HepG2 (cell line): ENCODE results near the gene RIPK3. TPM values are rescaled to one million over a fixed set of nuclear protein-coding genes. Genes with fewer than 3 reads are reported as not detected.

Experiments used
- ARNT ChIP-seq: fragments of 450-650 bp; IDR thresholded peaks from 2 replicates; pipeline ENCODE4 v1.6.1; 2017
- CBFB ChIP-seq: sonication (generic); formaldehyde crosslinking; IDR thresholded peaks from 2 replicates; pipeline ENCODE4 v1.4.0; 2020; ENCODE audit warnings: missing genetic modification reagents
- FOXJ3 ChIP-seq: sonication (generic); formaldehyde crosslinking; IDR thresholded peaks from 2 replicates; pipeline ENCODE4 v1.4.0; 2020; ENCODE audit warnings: missing genetic modification reagents, mild to moderate bottlenecking, borderline replicate concordance
- KAT8 ChIP-seq: IDR thresholded peaks from 2 replicates; pipeline ENCODE4 v1.6.1; 2016; ENCODE audit warnings: missing genetic modification reagents, missing compliant biosample characterization
- MYNN ChIP-seq: sonication (generic); formaldehyde crosslinking; IDR thresholded peaks from 2 replicates; pipeline ENCODE4 v1.4.0; 2020; ENCODE audit warnings: mild to moderate bottlenecking, low read depth, missing genetic modification reagents
- THAP11 ChIP-seq: IDR thresholded peaks from 2 replicates; pipeline ENCODE4 v1.6.1; 2016; ENCODE audit warnings: missing biosample characterization, missing genetic modification reagents
- XBP1 ChIP-seq: sonication (generic); formaldehyde crosslinking; IDR thresholded peaks from 2 replicates; pipeline ENCODE4 v1.5.0; 2020; ENCODE audit warnings: missing genetic modification reagents
- ZFP82 ChIP-seq: sonication (generic); formaldehyde crosslinking; IDR thresholded peaks from 2 replicates; pipeline ENCODE4 v1.5.1; 2020; ENCODE audit warnings: mild to moderate bottlenecking, missing genetic modification reagents, borderline replicate concordance
- ZNF558 ChIP-seq: sonication (generic); formaldehyde crosslinking; IDR thresholded peaks from 2 replicates; pipeline ENCODE4 v1.9.0; 2022; ENCODE audit warnings: mild to moderate bottlenecking, missing genetic modification reagents, borderline replicate concordance
- ZNF589 ChIP-seq: sonication (generic); formaldehyde crosslinking; conservative IDR thresholded peaks from 2 replicates; pipeline ENCODE4 v1.8.0; 2022; ENCODE audit warnings: mild to moderate bottlenecking, moderate library complexity, missing genetic modification reagents
- ZNF704 ChIP-seq: sonication (generic); formaldehyde crosslinking; IDR thresholded peaks from 2 replicates; pipeline ENCODE4 v1.8.1; 2023; ENCODE audit warnings: mild to moderate bottlenecking, inconsistent platforms, moderate library complexity, missing genetic modification reagents, borderline replicate concordance
- ZSCAN12 ChIP-seq: sonication (generic); formaldehyde crosslinking; IDR thresholded peaks from 2 replicates; pipeline ENCODE4 v1.9.0; 2021; ENCODE audit warnings: mild to moderate bottlenecking, missing genetic modification reagents
- polyA plus RNA-seq, 8 experiments: library from polyadenylated mRNA; depleted of rRNA in 3 of 8; stranded (reverse) in 7 of 8; unstranded in 1 of 8; fragments of >200 nt; fragmentation: Illumina TruSeq in 4 of 8; extraction: Trizol in 4 of 8; gene quantifications; 2 replicates each; pipeline versions ENCODE4 v1.2.1 to v1.2.3, GENCODE V29; 2011 to 2016; ENCODE audit warnings: low read depth in 4 of 8, missing spikeins in 1 of 8, mixed read lengths in 1 of 8; ENCODE audit not compliant: insufficient read depth in 1 of 8
- total RNA-seq, 5 experiments: library from RNA; depleted of rRNA; stranded (reverse); fragments of >200 nt; fragmentation: Illumina TruSeq; extraction: Trizol; gene quantifications; 2 replicates each; pipeline ENCODE4 v1.2.3, GENCODE V29; 2016; ENCODE audit warnings: low read depth in 1 of 5
- TF ChIP-seq, protein P1 (sequence below): sonication (generic); formaldehyde crosslinking; IDR thresholded peaks from 2 replicates; pipeline ENCODE4 v1.4.0; 2020; ENCODE audit warnings: missing genetic modification reagents
- TF ChIP-seq, protein P2 (sequence below): sonication (generic); formaldehyde crosslinking; IDR thresholded peaks from 2 replicates; pipeline ENCODE4 v1.8.0; 2022; ENCODE audit warnings: missing genetic modification reagents, mild to moderate bottlenecking, borderline replicate concordance
- TF ChIP-seq, protein P3 (sequence below): sonication (generic); formaldehyde crosslinking; IDR thresholded peaks from 2 replicates; pipeline ENCODE4 v1.5.0; 2020; ENCODE audit warnings: missing genetic modification reagents
- TF ChIP-seq, protein P4 (sequence below): sonication (generic); formaldehyde crosslinking; IDR thresholded peaks from 2 replicates; pipeline ENCODE4 v1.9.0; 2021; ENCODE audit warnings: missing genetic modification reagents, mild to moderate bottlenecking, borderline replicate concordance

Gene RIPK3
- total and polyA plus RNA-seq, 2 of the 13 experiments (the other 11 are each of a cell fraction or from before 2014, with no cell fraction given): not detected

GRCh38 chr14:24315807-24316596, 23.8 kb downstream of the RIPK3 start (continued):
- peak; percentile 95; the same call in 1 of the 2 replicates for TF ChIP-seq ZNF558 (CRISPR knock-in tag)
- peak; percentile 86; the same call in 1 of the 2 replicates for TF ChIP-seq CBFB (CRISPR knock-in tag)
- TF ChIP-seq THAP11: peak; percentile 85
- TF ChIP-seq KAT8 (CRISPR knock-in tag): peak; percentile 95
- TF ChIP-seq MYNN (CRISPR knock-in tag): peak; percentile 83
- TF ChIP-seq FOXJ3 (CRISPR knock-in tag): peak; percentile 75; the same call in 1 of the 2 replicates
- TF ChIP-seq ZFP82 (CRISPR knock-in tag): no peak
- no peak for TF ChIP-seq ARNT
- TF ChIP-seq ZNF589 (CRISPR knock-in tag): no peak
- TF ChIP-seq, protein P1, sequence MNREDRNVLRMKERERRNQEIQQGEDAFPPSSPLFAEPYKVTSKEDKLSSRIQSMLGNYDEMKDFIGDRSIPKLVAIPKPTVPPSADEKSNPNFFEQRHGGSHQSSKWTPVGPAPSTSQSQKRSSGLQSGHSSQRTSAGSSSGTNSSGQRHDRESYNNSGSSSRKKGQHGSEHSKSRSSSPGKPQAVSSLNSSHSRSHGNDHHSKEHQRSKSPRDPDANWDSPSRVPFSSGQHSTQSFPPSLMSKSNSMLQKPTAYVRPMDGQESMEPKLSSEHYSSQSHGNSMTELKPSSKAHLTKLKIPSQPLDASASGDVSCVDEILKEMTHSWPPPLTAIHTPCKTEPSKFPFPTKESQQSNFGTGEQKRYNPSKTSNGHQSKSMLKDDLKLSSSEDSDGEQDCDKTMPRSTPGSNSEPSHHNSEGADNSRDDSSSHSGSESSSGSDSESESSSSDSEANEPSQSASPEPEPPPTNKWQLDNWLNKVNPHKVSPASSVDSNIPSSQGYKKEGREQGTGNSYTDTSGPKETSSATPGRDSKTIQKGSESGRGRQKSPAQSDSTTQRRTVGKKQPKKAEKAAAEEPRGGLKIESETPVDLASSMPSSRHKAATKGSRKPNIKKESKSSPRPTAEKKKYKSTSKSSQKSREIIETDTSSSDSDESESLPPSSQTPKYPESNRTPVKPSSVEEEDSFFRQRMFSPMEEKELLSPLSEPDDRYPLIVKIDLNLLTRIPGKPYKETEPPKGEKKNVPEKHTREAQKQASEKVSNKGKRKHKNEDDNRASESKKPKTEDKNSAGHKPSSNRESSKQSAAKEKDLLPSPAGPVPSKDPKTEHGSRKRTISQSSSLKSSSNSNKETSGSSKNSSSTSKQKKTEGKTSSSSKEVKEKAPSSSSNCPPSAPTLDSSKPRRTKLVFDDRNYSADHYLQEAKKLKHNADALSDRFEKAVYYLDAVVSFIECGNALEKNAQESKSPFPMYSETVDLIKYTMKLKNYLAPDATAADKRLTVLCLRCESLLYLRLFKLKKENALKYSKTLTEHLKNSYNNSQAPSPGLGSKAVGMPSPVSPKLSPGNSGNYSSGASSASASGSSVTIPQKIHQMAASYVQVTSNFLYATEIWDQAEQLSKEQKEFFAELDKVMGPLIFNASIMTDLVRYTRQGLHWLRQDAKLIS (CRISPR knock-in tag): no peak; the same call in 1 of the 2 replicates
- peak; percentile 82; the same call in 1 of the 2 replicates for TF ChIP-seq XBP1 (CRISPR knock-in tag)
- TF ChIP-seq, protein P2, sequence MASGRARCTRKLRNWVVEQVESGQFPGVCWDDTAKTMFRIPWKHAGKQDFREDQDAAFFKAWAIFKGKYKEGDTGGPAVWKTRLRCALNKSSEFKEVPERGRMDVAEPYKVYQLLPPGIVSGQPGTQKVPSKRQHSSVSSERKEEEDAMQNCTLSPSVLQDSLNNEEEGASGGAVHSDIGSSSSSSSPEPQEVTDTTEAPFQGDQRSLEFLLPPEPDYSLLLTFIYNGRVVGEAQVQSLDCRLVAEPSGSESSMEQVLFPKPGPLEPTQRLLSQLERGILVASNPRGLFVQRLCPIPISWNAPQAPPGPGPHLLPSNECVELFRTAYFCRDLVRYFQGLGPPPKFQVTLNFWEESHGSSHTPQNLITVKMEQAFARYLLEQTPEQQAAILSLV (CRISPR knock-in tag): peak; percentile 97
- TF ChIP-seq, protein P3, sequence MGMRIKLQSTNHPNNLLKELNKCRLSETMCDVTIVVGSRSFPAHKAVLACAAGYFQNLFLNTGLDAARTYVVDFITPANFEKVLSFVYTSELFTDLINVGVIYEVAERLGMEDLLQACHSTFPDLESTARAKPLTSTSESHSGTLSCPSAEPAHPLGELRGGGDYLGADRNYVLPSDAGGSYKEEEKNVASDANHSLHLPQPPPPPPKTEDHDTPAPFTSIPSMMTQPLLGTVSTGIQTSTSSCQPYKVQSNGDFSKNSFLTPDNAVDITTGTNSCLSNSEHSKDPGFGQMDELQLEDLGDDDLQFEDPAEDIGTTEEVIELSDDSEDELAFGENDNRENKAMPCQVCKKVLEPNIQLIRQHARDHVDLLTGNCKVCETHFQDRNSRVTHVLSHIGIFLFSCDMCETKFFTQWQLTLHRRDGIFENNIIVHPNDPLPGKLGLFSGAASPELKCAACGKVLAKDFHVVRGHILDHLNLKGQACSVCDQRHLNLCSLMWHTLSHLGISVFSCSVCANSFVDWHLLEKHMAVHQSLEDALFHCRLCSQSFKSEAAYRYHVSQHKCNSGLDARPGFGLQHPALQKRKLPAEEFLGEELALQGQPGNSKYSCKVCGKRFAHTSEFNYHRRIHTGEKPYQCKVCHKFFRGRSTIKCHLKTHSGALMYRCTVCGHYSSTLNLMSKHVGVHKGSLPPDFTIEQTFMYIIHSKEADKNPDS (CRISPR knock-in tag): no peak
- peak; percentile 99 for TF ChIP-seq ZSCAN12
- TF ChIP-seq ZNF704: peak; percentile 95
- TF ChIP-seq, protein P4, sequence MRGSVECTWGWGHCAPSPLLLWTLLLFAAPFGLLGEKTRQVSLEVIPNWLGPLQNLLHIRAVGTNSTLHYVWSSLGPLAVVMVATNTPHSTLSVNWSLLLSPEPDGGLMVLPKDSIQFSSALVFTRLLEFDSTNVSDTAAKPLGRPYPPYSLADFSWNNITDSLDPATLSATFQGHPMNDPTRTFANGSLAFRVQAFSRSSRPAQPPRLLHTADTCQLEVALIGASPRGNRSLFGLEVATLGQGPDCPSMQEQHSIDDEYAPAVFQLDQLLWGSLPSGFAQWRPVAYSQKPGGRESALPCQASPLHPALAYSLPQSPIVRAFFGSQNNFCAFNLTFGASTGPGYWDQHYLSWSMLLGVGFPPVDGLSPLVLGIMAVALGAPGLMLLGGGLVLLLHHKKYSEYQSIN (CRISPR knock-in tag): peak; percentile 76; the same call in 1 of the 2 replicates
